NCI-H187 treated with DMSO at 0.1 percent for 48 hours (cell line): ENCODE data around the gene ADARB1.

Experiments used
- DNase-seq: peaks from one replicate; lab custom pipeline; 2025; lab: John Stamatoyannopoulos, UW

ADARB1 gene

DNA sequence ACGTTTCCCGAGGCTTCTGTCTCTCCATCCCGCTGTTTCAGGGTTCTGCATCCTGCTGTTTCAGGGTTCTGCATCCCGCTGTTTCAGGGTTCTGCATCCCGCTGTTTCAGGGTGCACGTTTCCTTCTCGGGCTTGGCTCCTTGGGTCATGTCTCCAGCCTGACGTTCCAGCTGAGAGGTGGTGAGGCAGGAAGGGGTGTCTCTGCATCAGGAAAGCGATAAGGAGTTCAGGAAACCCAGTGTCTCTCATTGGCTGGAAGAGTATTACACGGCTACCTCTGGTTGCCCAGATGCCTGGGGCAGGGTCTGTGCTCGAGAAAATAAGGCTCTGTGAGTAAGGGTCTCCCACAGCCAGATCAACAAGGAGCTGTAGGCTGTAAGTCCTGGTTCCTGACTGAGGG, 21.1 kb downstream of the ADARB1 start:
- DNase-seq, result no peak

- no peak for DNase-seq
Observed at GRCh38 chr21:45096217-45096616, 21.8 kb downstream of the ADARB1 start.

- no peak for DNase-seq
Observed at GRCh38 chr21:45097827-45098387, 23.5 kb downstream of the ADARB1 start.

DNA sequence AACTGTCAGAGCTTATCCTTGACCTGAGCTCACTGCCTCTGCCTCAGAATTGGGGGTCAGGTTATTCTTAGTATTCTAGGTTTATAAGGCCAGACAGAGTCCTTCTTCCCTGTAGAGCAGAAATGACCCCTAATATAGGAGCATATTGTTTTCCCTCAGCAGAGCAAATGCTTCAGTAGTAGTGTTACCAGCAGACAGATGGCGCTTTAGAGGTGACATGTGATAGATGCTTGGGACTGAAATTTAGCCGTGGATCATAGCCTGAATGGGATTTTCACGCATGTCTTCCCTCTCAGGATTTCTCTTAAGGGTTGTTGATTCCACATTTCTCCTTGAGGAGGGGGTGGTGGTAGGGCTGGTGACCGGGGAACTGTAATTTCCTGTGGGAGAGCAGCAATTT, 24.5 kb downstream of the ADARB1 start:
- no peak for DNase-seq

DNA sequence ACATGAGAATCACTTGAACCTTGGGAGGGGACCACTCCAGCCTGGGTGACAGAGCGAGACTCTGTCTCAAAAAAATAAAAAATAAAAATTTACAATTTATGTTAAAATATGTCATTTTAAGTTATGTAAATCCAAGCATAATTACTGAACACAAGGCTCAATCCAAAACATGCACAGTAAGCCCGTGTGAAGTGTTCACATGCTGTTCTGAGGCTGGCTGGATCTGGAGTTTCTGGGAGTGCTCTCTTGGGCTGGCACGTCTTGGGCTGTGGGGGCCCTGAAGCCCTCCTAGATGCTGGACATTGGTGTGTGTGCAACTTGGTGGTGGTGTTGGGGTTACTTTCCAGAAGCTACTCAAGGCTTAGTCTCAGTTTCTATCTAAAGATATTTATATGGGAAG, 25.2 kb downstream of the ADARB1 start:
- no peak for DNase-seq

DNA sequence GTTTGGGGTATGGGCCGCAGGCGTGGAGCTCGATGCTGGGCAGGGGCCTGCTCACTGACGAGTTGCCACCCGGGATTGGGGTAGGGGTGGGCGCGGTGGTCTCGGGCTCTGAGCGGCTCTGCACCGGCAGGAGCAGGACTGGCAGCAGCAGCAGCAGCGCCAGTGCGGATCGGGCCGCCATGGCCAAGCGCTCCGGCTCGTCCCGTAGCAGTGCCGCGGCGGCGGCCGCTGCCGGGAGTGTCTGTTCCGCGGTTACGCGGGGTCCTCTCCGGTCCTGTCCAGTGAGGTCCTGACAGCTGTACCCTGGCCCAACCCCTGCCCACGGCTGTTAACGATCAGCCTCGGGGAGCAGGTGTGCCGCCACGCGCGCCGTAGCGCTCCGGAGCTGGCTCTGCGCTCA, 26.5 kb downstream of the ADARB1 start:
- DNase-seq, result no peak

GRCh38 chr21:45102391-45102932, 28.1 kb downstream of the ADARB1 start:
- DNase-seq, result no peak

- no peak for DNase-seq
Observed at GRCh38 chr21:45103971-45104520, 29.7 kb downstream of the ADARB1 start.

DNA sequence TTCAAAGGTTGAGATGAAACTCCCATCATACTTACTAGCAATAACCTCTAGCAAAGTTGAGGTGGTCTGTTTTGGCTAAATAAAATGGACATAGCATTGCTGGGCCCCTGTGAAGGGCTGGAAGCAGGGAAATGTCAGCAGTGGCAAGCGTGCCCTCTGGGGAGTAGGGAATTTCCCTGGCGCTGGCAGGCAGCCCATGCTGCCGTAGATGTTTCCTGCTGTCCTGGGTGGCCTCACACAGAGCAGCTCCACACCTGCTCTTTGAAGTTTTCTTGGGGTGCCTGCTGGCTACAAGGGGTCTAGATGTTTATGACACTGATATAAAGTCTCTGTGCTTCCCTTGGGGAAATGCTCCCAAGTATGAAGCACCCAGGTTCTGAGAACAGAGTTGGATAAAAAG, 30.2 kb downstream of the ADARB1 start:
- DNase-seq, result no peak

DNA sequence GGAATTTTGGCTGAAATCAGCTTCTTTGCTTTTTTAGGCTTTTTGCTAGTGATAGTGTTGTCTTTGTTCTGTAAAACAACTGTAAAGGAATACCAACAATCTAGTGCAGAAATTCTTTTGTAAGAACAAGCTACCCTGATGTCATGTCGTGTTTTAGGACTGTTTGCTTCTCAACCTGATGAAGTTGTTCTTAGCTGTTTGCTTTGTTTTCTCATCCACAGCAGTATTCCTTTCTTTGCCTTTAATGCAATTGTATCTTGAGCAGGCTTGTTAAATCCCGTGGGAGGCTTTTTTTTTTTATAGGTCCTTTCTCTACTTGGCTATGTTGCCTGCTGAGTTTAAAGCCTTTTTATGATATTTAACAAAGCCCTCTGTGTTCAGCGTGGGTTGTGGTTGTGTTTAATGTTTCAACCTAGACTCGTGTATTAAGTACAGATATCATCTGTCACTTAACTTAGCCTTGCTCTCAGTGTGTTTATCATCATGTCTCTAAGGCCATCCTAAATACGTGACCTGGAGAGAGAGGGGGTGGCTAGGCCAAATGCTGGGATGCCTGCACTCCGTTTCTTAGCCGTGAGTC, 31.6 kb downstream of the ADARB1 start:
- DNase-seq, result peak; percentile 11

DNA sequence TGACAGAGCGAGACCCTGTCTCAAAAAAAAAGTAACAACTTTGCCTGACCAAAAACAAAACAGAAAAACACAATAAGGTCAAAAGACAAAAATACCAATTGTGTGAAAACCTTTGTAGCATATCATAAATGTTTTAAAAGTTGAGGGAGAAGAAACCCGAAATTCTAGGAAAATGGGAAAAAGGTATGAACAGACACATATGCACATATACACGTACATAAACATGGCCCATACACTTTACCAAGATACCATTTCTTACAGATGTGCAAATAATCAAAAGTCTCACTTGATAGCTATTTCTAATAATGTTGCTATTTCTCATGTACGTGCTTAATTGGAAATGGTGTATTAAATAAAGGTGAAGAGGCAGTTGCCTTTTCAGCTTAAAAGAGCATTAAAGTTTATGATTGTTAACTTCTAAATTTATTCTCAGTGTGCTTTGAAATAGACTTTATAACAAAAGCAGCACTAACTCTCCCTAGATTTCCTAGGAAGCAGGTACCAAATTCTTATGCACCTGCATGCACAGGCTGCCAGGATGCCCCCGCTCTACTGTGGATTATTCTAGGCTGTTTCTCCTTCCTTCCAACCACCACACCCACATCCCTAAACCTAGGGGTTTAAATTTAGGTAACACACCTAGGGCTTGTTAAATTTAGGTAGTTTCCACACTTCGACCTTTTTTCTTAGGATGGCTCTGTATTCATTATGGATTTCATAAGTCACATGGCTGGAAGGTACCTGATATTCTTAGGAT, 33.8 kb downstream of the ADARB1 start:
- DNase-seq, result no peak

- DNase-seq, result no peak
Observed at GRCh38 chr21:45108808-45109781, 34.7 kb downstream of the ADARB1 start.

GRCh38 chr21:45109831-45110492, 35.6 kb downstream of the ADARB1 start:
- DNase-seq, result peak; percentile 47

DNA sequence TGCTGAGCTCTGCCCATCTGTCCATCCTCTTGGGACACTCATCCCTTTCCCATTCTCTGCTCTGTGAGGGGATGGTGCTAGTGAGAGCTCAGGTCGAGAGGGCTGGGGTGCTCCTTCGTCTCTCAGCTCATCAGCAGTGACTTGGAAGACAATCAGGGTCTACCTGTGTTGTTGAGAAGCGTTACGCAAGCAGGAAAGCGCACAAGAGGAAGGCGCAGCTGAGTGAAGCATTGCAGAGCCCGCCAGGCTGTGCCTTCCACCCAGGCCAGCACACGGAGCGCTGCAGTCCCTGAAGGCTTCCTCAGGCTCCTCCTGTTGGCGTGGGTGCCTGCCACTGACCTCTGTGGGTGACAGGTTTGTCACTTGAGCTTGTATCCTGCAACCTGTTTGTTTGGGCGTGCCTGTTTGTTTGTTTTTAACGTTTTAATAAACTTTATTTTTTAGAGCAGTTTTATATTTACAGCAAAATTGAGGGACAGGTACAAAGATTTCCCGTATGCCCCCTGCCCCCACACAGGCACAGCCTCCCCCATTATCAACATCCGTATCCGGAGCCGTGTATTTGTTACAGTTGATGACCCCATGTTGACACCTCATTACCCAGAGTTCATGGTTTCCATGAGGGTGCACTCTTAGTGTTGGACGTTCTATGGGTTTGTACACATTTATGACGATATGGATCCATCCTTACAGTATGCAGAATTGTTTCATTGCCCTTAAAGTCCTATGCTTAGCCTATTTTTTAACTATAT, 36.7 kb downstream of the ADARB1 start:
- peak; percentile 47 for DNase-seq

DNA sequence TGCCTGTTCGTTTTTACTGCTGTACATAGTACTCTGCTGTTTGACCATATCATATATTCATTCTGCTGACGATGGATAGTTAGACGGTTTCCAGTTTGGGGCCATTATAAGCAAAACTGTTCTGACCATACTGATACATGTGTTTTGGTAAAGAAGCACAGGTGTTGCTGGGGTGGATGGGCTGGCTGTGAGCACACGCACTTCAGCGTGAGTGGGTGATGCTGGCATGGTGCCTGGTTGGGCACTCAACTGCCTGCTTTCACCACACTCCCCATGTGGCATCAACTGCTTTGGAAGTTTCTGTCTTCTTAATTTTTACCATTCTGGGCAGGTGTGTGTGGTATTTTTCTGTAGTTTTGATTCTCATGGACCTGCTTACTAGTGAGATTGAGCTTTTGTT, 37.3 kb downstream of the ADARB1 start:
- DNase-seq, result peak; percentile 24

- no peak for DNase-seq
Observed at GRCh38 chr21:45112371-45112770, 38.0 kb downstream of the ADARB1 start.

- DNase-seq, result no peak
Observed at GRCh38 chr21:45113543-45113942, 39.2 kb downstream of the ADARB1 start.

GRCh38 chr21:45114072-45114471, 39.7 kb downstream of the ADARB1 start:
- DNase-seq, result no peak

DNA sequence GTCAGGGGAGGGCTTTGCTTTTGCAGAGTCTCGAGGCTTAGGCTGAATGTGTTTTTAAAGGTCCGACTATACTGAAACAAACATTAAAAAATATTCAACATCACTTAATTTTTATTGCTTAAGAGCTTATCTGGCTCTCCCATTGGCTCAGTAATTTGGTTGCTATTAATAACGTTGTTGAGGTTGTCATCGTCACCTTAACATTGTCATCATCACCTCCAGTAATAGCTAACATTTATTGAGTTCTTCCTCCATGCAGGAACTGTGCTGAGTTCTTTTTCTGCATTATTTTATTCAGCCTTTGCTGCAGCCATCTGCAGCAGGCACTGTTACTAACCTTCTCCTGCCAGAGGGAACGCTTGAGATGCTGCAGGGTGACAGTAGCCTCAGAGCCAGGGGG, 40.1 kb downstream of the ADARB1 start:
- DNase-seq, result no peak

DNA sequence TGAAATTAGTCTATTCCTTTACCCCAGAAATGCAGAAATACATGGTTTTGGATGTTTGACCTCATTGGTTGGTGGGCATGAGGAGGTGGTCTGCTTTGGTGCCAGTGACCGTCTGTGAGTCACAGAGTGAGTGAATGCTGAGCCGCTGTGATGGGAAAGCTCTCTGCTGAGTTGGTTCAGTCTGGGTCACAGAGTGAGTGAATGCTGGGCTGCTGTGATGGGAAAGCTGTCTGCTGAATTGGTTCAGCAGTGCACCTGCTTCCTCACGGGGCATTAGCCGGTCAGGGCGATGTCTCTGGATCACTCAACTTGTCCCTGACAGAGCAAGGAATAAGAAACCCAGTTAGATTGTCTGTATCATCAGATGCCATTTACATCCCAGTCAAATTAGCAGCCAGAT, 40.8 kb downstream of the ADARB1 start:
- no peak for DNase-seq

DNA sequence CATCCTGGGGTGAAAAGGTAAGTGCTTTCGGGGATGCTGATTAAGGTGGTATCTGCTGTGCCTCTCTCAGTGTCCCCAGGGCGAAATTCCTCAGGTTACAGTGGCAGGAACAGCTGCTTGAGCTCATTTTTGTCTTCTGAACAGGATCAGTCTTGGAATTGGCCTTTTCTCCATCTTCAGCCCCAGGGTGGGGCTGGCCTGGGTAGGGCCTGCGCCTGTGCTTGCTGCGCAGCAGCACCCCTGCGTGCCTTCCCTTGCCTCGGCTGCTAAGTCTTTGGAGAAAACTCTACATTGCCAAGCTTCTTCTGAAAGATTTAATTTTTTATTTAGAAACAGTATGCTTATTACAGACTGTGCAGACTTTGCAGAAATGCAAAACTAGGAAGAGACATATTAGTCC, 41.7 kb downstream of the ADARB1 start:
- no peak for DNase-seq
